HepG2 (cell line): ENCODE measurements around the gene TEX261. TPM values are rescaled to one million over a fixed set of nuclear protein-coding genes. Genes with fewer than 3 reads are reported as not detected.

Source experiments
- ATF1 ChIP-seq: IDR thresholded peaks from 2 replicates; pipeline ENCODE4 v1.6.1; 2016; ENCODE audit warnings: mild to moderate bottlenecking, control low read depth
- CBFB ChIP-seq: sonication (generic); formaldehyde crosslinking; IDR thresholded peaks from 2 replicates; pipeline ENCODE4 v1.4.0; 2020; ENCODE audit warnings: missing genetic modification reagents
- DR1 ChIP-seq: sonication (generic); formaldehyde crosslinking; IDR thresholded peaks from 2 replicates; pipeline ENCODE4 v1.8.0; 2021; ENCODE audit warnings: mild to moderate bottlenecking, missing genetic modification reagents, inconsistent platforms
- HDAC1 ChIP-seq: sonication (generic); formaldehyde crosslinking; IDR thresholded peaks from 2 replicates; pipeline ENCODE4 v1.5.1; 2020; ENCODE audit warnings: mild to moderate bottlenecking, missing genetic modification reagents
- HDAC2 ChIP-seq: sonication (generic); formaldehyde crosslinking; IDR thresholded peaks from 2 replicates; pipeline ENCODE4 v1.4.0; 2020; ENCODE audit warnings: missing genetic modification reagents
- HHEX ChIP-seq: IDR thresholded peaks from 2 replicates; pipeline ENCODE4 v1.6.1; 2016; ENCODE audit warnings: control low read depth
- JARID2 ChIP-seq: sonication (generic); formaldehyde crosslinking; IDR thresholded peaks from 2 replicates; pipeline ENCODE4 v1.8.1; 2023; ENCODE audit warnings: missing genetic modification reagents, inconsistent platforms; ENCODE audit not compliant: insufficient replicate concordance
- POLR2G ChIP-seq: fragments of 200-400 bp; formaldehyde crosslinking; IDR thresholded peaks from 2 replicates; pipeline ENCODE4 v1.6.1; 2018; ENCODE audit warnings: mild to moderate bottlenecking, low read depth, low read length, moderate library complexity
- THYN1 ChIP-seq: sonication (generic); formaldehyde crosslinking; IDR thresholded peaks from 2 replicates; pipeline ENCODE4 v1.8.1; 2023; ENCODE audit warnings: low read depth, mild to moderate bottlenecking, moderate library complexity, missing genetic modification reagents, borderline replicate concordance
- TOE1 ChIP-seq: sonication (generic); formaldehyde crosslinking; IDR thresholded peaks from 2 replicates; pipeline ENCODE4 v1.4.0; 2020; ENCODE audit warnings: mild to moderate bottlenecking, missing genetic modification reagents
- UBTF ChIP-seq: sonication (generic); formaldehyde crosslinking; IDR thresholded peaks from 2 replicates; pipeline ENCODE4 v1.4.0; 2020; ENCODE audit warnings: mild to moderate bottlenecking, missing genetic modification reagents
- ZBTB20 ChIP-seq: sonication (generic); formaldehyde crosslinking; IDR thresholded peaks from 2 replicates; pipeline ENCODE4 v1.8.1; 2023; ENCODE audit warnings: missing genetic modification reagents, low read depth, mild to moderate bottlenecking, borderline replicate concordance
- ZBTB3 ChIP-seq: sonication (generic); formaldehyde crosslinking; IDR thresholded peaks from 2 replicates; pipeline ENCODE4 v1.4.0; 2020; ENCODE audit warnings: low read depth, mild to moderate bottlenecking, moderate library complexity, missing genetic modification reagents, borderline replicate concordance
- ZBTB37 ChIP-seq: sonication (generic); formaldehyde crosslinking; IDR thresholded peaks from 2 replicates; pipeline ENCODE4 v1.4.0; 2020; ENCODE audit warnings: mild to moderate bottlenecking, missing genetic modification reagents
- ZNF235 ChIP-seq: sonication (generic); formaldehyde crosslinking; IDR thresholded peaks from 2 replicates; pipeline ENCODE4 v1.8.1; 2023; ENCODE audit warnings: mild to moderate bottlenecking, missing genetic modification reagents, borderline replicate concordance
- ZNF296 ChIP-seq: sonication (generic); formaldehyde crosslinking; conservative IDR thresholded peaks from 2 replicates; pipeline ENCODE4 v1.5.0; 2020; ENCODE audit warnings: mild to moderate bottlenecking, missing genetic modification reagents
- ZNF383 ChIP-seq: sonication (generic); formaldehyde crosslinking; IDR thresholded peaks from 2 replicates; pipeline ENCODE4 v1.4.0; 2020; ENCODE audit warnings: missing genetic modification reagents, mild to moderate bottlenecking, borderline replicate concordance
- ZNF720 ChIP-seq: sonication (generic); formaldehyde crosslinking; IDR thresholded peaks from 2 replicates; pipeline ENCODE4 v1.4.0; 2020; ENCODE audit warnings: missing genetic modification reagents
- polyA plus RNA-seq, 8 experiments: library from polyadenylated mRNA; depleted of rRNA in 3 of 8; stranded (reverse) in 7 of 8; unstranded in 1 of 8; fragments of >200 nt; fragmentation: Illumina TruSeq in 4 of 8; extraction: Trizol in 4 of 8; gene quantifications; 2 replicates each; pipeline versions ENCODE4 v1.2.1 to v1.2.3, GENCODE V29; 2011 to 2016; ENCODE audit warnings: low read depth in 4 of 8, missing spikeins in 1 of 8, mixed read lengths in 1 of 8; ENCODE audit not compliant: insufficient read depth in 1 of 8
- total RNA-seq, 5 experiments: library from RNA; depleted of rRNA; stranded (reverse); fragments of >200 nt; fragmentation: Illumina TruSeq; extraction: Trizol; gene quantifications; 2 replicates each; pipeline ENCODE4 v1.2.3, GENCODE V29; 2016; ENCODE audit warnings: low read depth in 1 of 5
- TF ChIP-seq, protein P1 (sequence below): sonication (generic); formaldehyde crosslinking; IDR thresholded peaks from 2 replicates; pipeline ENCODE4 v1.5.1; 2020; ENCODE audit warnings: mild to moderate bottlenecking, missing genetic modification reagents, borderline replicate concordance
- TF ChIP-seq, protein P2 (sequence below): sonication (generic); formaldehyde crosslinking; IDR thresholded peaks from 2 replicates; pipeline ENCODE4 v1.8.0; 2022; ENCODE audit warnings: missing genetic modification reagents, mild to moderate bottlenecking, borderline replicate concordance
- TF ChIP-seq, protein P3 (sequence below): IDR thresholded peaks from 2 replicates; pipeline ENCODE4 v1.6.1; 2016; ENCODE audit warnings: missing genetic modification reagents, missing compliant biosample characterization

TEX261 gene
- total and polyA plus RNA-seq, 2 of the 13 experiments (the other 11 are each of a cell fraction or from before 2014, with no cell fraction given), result 43.8 to 78.7 TPM

DNA sequence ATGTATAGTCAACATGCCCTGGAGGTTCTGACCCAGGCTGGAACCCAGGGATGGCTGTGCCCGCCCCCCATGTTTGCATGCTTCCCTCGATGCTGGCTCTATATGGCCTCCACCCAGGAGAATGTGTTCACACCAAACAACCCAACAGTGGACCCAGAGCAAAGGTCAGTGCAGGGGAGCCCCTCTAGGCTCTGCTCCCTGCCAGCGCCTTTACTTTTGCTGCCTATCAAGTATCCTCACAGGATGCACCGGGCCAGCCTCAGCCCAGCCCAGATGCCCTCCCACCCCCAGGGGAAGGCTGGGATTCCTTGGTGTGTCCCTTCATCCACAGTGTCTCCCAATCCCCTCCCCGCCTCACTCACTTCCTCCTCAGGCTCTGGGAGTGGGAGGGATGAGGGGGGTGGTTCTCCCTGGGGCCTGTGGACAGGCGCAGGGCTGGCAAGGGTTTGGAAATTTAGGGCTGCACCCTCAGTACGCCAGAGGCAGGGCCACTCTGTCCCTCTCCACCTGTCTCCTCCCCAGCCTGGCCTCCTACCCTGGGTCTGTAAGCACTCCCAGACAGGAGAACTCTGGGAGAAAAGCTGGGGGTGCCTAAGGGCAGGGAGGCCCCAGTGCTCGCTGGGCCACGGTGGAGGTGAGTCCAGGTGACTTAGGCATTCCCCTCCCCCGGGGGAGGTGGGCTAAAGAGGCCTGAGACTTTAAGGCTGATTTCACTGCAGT, 56.6 kb downstream of the TEX261 start (continued):
- TF ChIP-seq ZBTB37 (no peak), UBTF (CRISPR knock-in tag) (0 out of 2 replicates have a peak, but pooled peaks have one; percentile 5), THYN1 (no peak), HDAC1 (CRISPR knock-in tag) (peak; percentile 70), JARID2 (no peak), ZBTB20 (CRISPR knock-in tag) (peak; percentile 55; the same call in 1 of the 2 replicates), HDAC2 (CRISPR knock-in tag) (no peak), DR1 (CRISPR knock-in tag) (no peak), ATF1 (CRISPR knock-in tag) (no peak), POLR2G (no peak), ZNF720 (CRISPR knock-in tag) (no peak), ZNF296 (no peak), HHEX (CRISPR knock-in tag) (no peak), TOE1 (no peak), ZNF235 (CRISPR knock-in tag) (no peak), CBFB (CRISPR knock-in tag) (no peak), ZBTB3 (no peak), ZNF383 (no peak)
- TF ChIP-seq, protein P1, sequence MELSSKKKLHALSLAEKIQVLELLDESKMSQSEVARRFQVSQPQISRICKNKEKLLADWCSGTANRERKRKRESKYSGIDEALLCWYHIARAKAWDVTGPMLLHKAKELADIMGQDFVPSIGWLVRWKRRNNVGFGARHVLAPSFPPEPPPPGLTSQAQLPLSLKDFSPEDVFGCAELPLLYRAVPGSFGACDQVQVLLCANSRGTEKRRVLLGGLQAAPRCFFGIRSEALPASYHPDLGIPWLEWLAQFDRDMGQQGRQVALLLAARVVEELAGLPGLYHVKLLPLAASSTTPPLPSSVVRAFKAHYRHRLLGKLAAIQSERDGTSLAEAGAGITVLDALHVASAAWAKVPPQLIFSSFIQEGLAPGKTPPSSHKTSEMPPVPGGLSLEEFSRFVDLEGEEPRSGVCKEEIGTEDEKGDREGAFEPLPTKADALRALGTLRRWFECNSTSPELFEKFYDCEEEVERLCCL (CRISPR knock-in tag), result no peak
- TF ChIP-seq, protein P2, sequence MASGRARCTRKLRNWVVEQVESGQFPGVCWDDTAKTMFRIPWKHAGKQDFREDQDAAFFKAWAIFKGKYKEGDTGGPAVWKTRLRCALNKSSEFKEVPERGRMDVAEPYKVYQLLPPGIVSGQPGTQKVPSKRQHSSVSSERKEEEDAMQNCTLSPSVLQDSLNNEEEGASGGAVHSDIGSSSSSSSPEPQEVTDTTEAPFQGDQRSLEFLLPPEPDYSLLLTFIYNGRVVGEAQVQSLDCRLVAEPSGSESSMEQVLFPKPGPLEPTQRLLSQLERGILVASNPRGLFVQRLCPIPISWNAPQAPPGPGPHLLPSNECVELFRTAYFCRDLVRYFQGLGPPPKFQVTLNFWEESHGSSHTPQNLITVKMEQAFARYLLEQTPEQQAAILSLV (CRISPR knock-in tag), result no peak
- TF ChIP-seq, protein P3, sequence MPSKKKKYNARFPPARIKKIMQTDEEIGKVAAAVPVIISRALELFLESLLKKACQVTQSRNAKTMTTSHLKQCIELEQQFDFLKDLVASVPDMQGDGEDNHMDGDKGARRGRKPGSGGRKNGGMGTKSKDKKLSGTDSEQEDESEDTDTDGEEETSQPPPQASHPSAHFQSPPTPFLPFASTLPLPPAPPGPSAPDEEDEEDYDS (CRISPR knock-in tag), result no peak
